Activated T-helper 1 cell treated with Interleukin-2 at 50 U/mL for 16 hours (primary cell): Measurements from ENCODE around the gene ZRANB1.
"Not testable (repeated sequence)": the region's sequence is repeated elsewhere in the genome, so short reads cannot be mapped to it uniquely, and the experiment has no call there.

Source experiments
- DNase-seq: peaks from one replicate; pipeline ENCODE4 v3.0.0-alpha.2; 2020; ENCODE audit warnings: low read depth

Gene ZRANB1

GRCh38 chr10:124963866-124964720 is 22.2 kb downstream of the ZRANB1 start:
- no peak for DNase-seq

GRCh38 chr10:124966008-124966407 is 24.1 kb downstream of the ZRANB1 start:
- no peak for DNase-seq

DNA sequence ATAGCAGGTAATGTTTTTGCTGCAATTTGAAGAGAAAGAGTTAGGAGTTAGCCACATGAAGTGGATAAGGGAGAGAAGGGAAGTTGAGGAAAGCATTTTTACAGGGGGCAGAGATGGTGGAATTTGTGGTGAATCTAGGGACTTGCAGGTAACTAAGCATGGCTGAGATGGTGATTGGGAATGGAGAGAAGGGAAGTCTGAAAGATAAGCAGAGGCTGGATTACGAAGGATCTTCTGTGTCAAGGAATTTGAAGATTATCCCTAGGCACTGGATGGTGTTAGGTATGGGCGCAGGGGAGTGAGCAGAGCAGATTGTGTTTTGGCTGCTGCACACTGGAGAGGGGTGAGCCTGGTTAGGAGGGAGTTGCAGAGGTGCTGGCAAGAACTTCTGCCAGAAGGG is 25.3 kb downstream of the ZRANB1 start:
- DNase-seq: no peak

DNA sequence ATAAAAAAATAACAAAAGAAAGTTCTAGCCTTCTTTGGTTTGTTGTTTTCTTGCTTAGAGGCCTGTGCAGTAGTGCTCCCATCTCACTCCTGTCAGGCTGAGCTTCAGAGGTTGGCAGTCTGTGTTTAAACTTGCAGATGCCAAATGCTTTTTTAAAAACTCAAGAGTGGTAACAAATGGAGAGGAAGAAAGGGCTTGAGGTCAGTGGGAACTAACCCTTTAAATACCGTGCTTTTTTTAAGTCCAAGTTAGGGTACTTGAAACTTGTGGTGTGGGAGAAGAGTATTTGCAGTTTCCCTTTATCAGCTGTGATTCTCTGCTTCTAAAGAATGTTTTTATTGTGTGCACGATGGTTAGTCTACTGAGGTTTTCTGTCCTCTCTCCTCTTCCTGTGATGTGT is 29.4 kb downstream of the ZRANB1 start:
- no peak for DNase-seq

DNA sequence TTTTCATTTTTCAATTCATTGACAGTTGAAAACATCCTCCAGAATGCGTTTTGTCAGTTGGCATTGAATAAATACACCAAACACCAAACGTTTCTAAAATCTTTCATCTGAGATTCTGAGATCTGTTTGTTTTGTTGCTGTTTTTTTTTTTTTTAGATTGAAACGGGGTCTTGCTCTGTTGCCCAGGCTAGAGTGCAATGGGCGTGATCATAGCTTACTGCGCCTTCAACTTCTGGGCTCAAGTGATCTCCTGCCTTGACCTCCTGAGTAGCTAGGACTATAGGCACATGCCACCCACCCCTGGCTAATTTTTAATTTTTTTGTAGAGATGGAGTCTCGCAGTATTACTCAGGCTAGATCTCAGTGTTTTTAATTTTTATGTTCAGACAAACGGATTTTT is 30.7 kb downstream of the ZRANB1 start:
- DNase-seq: no peak

DNA sequence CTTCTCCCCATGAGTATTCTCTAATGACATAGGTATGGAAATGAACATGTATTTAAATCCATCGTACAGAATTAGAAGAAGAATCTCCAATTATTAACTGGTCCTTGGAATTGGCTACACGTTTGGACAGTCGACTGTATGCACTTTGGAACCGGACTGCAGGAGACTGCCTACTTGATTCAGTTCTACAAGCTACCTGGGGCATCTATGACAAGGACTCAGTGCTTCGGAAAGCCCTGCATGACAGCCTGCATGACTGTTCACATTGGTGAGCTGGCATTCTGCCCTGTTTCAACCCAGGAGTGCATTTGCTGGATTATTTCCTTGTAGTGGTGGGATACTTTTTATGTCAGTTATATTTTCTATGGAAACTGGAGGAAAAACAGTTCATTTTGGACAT is 32.2 kb downstream of the ZRANB1 start:
- no peak for DNase-seq

DNA sequence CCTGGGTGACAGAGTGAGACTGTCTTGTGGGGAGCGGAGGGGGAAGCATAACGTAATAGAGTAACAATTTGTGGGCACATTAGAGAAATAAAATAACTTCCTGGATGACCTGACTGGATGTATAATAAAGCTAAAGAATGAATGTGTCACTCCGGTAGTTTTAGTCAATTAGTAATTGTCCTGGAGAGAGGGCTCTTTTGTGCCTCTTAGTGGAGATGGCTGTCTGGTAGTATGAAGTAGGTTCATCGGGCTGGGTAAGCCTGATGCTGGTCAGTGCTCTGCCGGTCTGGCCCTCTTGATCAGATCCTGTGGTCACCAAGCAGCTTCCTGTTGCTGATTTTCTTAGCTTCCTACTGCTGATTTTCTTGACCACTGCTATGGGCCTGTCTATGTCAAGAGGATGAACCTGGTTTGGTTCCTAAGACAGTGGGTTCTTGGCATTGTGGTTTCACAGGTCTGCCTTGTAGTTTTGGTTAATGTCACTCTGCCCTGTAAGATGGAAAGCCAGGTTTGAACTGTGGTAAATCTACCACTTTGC is 34.1 kb downstream of the ZRANB1 start:
- no peak for DNase-seq

GRCh38 chr10:124977161-124977560 is 35.2 kb downstream of the ZRANB1 start:
- DNase-seq: no peak

DNA sequence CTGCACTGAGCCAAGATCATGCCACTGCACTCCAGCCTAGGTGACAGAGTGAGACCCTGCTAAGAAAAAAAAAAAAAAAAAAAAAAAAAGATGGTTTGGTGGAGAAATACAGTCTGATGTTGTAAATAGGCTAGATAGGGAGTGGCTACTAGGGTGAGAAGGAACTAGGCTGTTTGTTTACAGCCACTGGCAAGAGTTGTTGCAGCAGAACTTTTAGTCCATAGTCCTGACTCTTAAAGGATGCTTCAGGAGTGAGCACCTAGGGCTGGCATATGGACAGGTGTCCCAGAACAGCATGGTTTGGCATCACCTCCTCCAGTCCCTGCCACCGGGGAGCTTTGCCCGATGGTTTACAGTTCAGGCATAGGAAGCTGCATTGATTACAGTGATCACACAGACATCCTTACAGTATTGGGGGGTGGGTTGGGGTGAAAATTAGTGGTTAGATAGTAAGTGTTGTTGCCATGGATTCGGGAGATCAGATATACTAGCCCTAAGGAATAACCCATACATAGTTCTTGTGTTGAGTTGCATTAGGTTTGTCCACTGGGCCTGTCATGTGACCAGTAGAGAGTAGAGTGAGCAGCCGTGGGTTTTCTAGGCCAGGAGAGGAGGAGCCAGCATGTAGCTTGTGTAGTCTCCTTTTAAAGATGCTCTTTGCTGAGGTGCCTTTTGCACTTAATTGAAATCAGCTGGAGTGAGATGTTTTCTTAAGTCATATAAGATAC is 35.9 kb downstream of the ZRANB1 start:
- DNase-seq: no peak

DNA sequence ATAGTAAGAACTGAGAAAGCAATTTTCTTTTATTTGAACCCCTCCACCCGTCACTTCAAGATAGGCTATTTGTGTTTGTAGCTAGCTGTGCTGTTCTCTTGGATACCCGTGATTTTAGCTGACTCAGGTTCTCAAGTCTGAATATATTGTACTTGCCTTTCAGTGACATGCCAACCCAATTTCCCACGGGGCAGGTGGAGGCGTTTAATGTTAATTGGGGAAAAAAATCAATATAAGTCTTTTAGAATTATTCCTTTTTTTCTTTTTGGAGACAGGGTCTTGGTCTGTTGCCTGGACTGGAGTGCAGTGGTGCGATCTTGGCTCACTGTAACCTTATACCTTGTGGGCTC is 36.4 kb downstream of the ZRANB1 start:
- DNase-seq: no peak

GRCh38 chr10:124983321-124983720 is 41.4 kb downstream of the ZRANB1 start:
- no peak for DNase-seq

- DNase-seq: no peak
Observed at GRCh38 chr10:124984376-124984775, 42.5 kb downstream of the ZRANB1 start.

- no peak for DNase-seq
Observed at GRCh38 chr10:124985162-124985561, 43.2 kb downstream of the ZRANB1 start.

GRCh38 chr10:124987788-124988187 is 45.9 kb downstream of the ZRANB1 start:
- DNase-seq: no peak

GRCh38 chr10:124988753-124989152 is 46.8 kb downstream of the ZRANB1 start:
- not testable (repeated sequence) for DNase-seq

- no peak for DNase-seq
Observed at GRCh38 chr10:124989526-124989925, 47.6 kb downstream of the ZRANB1 start.

- DNase-seq: no peak
Observed at GRCh38 chr10:124990671-124991625, 49.0 kb downstream of the ZRANB1 start.

GRCh38 chr10:124991835-124992234 is 49.9 kb downstream of the ZRANB1 start:
- no peak for DNase-seq

GRCh38 chr10:124992462-124993344 is 50.8 kb downstream of the ZRANB1 start:
- no peak for DNase-seq

DNA sequence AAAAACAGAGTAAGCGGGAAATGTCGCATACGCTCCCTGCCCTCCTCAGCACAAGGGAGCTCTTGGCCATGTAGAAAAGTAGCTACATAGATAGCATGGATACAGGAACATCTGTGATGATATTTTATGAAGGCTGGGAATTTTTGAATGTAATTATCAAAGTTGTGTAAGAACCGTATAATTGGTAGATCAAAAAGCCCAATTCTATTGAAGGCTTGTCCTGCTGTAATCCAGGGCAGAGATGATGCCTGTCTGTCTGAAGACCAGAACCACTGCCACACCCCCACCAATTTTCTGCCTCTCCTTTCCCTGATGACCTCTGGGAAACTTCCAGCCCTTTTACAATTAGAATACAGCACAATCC is 51.4 kb downstream of the ZRANB1 start:
- no peak for DNase-seq
